GM18858 (cell line): ENCODE data around the gene SLC17A4.

Source experiments
- ATAC-seq: cut with Tn5 transposase; IDR thresholded peaks from one replicate; pipeline ENCODE4 v1.9.1; 2021; ENCODE audit not compliant: unreplicated experiment

SLC17A4 gene, protein sequence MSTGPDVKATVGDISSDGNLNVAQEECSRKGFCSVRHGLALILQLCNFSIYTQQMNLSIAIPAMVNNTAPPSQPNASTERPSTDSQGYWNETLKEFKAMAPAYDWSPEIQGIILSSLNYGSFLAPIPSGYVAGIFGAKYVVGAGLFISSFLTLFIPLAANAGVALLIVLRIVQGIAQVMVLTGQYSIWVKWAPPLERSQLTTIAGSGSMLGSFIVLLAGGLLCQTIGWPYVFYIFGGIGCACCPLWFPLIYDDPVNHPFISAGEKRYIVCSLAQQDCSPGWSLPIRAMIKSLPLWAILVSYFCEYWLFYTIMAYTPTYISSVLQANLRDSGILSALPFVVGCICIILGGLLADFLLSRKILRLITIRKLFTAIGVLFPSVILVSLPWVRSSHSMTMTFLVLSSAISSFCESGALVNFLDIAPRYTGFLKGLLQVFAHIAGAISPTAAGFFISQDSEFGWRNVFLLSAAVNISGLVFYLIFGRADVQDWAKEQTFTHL

DNA sequence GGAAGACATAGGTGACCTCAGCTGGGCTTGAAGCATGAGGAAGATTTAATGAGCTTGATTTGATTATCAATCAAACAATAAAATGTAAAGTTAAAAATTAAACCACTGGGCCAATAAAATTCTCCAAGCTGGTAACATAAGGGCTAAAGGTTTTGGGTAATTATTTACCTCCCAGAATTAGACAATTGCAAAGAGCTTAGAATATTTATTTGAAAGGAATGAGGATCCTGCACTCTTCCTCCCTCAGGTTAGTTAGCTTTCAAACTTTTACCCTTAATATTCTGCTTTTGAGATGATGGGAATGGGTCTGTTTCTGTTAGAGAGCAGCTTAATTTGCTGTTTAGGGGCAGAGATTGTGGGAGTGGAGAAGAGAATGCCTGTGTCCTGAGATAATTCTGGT lies at the start of gene SLC17A4:
Gene SLC17A4, plus strand, starts transcription at position 208 of the 400 bp plus-strand sequence. CDS start 7,221 bp downstream, outside the sequence.
- ATAC-seq = no peak

DNA sequence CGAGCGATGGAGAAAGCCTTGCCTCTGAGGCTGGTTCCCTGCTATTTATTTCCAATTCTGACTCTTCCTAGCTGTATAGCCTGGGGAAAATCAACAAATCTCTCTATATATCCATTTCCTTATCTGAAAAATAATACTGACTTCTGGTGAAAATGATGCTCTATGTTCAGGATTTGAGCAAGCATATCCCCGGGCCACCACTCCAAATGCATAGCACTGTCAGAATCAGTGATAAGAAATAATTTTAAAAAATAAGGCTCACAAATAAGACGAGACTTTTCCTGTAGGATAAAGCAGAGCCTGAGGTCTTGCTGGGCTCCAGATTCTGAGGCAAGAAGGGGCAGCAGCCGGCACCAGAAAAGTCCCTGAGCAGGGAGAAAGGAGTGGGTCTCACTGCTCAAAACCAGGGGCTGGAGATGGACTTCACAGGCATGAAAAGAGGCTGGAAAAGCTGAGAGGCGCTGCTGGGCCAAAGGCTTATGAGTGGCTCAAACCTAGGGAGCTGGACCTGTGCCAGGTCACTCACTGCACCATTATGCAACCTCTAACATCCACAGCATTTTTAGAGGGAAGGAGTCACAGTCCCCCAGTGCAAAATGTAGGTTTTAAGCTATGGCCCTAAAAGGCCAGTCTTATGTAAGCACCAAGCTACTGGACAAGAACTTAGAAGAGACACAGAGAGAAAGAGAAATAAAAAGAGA lies 48.1 kb upstream of the SLC17A4 start:
- ATAC-seq = no peak

DNA sequence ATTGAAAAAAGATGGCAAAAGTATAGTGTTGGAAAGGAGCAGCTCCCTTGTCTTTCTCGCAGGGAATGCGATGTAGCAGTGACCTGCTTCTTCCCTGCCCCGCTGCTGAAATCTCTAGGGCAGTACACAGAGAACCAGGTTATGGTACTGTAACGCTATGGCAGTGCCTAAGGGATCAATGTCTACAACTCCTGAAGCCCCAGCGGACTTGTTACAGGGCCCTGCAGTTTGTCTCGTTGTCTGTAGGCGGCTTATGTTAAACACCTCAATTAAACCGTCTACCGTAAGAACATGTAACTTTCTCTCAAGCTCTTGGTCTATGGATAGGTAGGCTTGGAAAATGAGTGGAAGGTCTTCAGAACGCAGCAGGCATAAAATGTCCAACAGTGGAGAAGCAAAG lies 44.8 kb upstream of the SLC17A4 start:
- ATAC-seq = no peak

DNA sequence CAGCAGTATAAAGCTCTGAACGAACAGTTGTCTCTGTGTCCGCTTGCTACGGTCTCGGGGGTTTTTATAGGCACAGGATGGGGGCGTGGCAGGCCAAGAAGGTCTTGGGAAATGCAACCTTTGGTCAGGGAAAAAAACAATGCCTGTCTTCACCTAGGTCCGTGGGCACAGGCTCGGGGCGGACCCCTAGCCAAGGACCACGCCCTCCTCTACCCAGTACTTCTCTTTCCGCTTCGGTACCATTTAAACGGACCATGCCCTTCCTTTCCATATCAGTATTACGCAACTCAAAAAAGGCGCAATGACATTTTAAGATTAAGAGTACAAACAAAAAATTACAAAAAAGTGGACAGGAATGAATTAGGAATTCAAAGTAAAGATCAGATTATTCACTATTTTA lies 44.3 kb upstream of the SLC17A4 start:
- ATAC-seq = no peak

DNA sequence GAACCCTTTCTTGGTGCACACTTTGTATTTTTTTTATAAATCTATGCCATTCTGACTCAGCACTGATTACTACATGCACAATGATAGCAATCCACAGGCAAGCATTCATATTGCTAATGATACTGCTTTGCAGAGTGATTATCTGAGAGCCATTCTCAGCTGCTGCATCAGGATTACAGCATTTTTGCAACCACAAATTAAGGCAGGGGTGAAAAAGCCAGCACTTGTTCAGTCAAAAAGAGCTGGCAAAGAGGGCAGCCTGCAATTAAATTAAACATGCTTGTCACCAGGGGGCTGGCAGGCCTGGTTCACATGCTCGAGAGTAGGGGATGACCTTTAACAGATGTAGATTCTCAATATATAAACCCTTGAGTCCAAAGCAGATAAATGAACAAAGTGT lies 40.7 kb upstream of the SLC17A4 start:
- no peak for ATAC-seq

DNA sequence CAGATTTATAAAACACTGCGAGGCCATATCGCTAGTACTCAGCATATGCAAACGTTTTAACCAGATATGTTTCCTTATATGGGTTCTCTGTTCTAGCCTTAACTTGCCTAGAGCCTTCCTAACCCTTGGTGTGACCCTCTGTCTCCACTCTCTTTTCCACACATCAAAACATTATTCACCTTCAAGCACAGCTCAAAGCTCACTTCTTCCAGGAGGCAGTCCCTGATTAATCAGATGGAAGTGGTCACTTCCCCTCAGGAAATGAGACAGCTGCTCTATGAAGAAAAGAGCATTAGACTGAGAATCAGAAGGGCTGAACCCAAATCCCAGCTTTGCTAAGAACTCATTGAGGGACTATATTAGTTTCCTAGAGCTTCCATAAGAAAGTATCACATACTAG lies 39.8 kb upstream of the SLC17A4 start:
- ATAC-seq = no peak

DNA sequence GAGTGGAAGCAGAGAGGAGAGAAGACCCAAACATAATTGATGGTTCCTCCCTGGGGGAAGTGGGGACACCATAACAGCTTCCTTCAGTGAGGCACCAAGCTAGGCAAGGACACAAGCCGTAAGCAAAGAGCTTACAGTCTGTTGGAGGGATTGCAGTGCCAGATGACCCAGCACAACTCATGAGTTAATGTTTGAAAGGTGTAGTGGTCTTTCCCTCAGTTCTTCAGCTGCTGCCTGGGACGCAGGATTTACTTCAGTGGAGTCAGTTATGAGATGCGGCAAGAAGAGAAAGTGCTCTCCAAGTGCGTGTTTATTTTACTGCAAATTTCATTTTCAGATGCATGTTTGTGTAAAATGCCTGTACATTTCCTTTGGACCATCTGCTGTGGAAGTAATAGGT lies 38.7 kb upstream of the SLC17A4 start:
- no peak for ATAC-seq

DNA sequence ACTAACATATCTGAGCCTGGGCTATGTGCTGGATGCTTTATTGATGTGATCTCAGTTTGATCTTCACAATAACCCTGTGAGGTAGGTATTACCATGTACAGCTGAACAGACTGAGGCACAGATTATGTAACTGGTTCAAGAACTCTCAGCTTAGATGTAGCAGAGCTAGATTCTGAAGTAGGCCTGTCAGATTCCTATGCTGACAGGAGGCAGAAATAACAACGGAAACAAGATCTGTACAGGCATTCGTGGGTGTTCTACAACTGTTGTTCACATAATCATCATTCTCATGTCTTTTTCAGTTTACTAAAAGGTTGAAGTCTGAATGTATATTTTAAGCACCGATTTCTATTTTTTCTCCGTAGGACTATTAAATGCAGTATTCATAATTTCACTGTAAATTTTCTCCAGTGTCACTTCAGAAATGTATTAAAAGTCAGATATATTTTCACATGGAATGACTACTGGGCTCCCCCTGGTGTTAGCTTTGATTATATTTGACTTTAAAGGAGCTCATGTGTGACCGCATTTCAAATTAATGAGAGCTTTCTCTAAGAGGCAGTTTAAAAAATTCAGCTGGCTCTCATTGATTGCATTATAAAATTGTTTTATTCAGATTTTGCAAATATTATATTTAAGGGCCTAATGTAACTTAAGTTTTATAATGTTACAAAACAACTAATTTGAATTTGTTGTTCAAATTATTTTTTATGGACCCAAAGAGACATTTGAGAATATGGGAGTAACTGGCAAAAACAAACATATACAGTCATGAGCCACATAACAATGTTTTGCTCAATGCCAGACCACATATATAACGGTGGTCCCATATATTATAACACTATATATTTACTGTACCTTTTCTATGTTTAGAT lies 36.4 kb upstream of the SLC17A4 start:
- ATAC-seq = no peak

DNA sequence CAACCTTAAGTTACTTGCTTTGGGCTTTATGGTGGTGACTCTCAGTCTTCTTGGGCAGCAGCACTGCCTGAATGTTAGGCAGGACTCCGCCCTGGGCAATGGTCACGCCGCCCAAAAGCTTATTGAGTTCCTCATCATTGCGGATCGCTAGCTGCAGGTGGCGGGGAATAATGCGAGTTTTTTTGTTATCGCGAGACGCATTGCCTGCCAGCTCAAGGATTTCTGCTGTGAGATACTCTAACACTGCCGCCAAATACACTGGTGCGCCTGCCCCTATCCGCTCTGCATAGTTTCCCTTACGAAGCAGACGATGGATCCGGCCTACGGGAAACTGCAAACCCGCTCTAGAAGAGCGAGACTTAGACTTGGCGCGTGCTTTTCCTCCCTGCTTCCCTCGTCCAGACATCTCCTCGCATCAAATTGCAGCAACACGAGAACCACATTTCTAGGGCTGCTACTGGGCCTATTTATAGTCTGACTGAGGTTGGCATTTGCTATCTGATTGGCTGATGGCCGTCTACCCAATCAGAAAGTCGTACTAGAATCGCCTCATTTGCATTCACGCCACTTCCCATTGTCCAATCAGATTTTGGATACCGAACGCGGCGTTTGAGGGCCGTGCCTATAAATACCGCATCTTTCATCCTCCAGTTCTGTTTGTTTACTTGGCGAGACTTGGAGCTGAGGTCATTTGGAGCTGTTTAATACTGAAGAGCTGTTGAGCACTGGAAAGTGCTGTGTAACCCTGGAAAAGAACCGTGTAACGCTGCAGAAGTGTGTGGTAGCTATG lies 28.2 kb upstream of the SLC17A4 start:
- ATAC-seq = no peak

DNA sequence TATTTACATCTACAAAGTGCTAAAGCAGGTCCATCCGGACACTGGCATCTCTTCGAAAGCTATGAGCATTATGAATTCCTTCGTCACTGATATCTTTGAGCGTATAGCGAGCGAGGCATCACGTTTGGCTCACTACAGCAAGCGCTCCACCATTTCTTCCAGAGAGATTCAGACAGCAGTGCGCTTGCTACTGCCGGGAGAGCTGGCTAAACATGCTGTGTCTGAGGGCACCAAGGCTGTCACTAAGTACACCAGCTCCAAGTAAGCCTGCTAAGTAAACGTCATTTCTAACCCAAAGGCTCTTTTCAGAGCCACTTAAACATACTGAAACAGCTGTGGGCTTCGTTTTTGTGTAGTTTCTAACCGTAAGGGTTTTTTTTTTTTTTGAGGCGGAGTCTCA lies 27.5 kb upstream of the SLC17A4 start:
- no peak for ATAC-seq

DNA sequence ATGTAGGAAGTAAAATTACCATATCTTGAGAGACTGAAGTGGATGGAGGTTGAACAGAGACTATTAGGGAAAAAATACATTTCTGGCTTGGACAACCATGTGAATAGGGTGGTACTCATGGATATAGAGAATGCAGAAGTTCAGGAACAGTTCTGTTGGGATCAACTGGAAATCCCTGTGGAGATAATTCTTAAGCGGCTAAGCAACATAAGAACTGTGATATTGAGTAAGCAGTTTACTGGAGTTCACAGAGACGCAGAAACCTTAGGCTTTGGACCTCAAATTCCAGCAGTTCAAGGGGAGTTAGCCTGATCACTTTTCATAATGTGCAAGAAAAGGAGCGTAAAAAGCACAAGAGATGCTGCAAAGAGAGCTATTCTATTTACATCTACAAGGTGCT lies 23.6 kb upstream of the SLC17A4 start:
- ATAC-seq = no peak

DNA sequence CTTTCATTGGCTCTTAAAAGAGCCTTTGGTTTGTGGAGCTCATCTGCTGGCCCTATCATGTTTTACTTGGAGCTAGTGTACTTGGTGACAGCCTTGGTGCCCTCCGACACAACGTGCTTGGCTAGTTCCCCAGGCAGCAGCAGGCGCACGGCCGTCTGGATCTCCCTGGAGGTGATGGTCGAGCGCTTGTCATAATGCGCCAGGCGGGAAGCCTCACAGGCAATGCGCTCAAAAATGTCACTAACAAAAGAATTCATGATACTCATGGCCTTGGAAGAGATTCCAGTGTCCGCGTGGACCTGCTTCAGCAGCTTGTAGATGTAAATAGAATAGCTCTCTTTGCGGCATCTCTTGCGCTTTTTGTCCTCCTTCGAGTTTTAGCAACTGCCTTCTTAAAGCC lies 22.8 kb upstream of the SLC17A4 start:
- ATAC-seq = no peak

DNA sequence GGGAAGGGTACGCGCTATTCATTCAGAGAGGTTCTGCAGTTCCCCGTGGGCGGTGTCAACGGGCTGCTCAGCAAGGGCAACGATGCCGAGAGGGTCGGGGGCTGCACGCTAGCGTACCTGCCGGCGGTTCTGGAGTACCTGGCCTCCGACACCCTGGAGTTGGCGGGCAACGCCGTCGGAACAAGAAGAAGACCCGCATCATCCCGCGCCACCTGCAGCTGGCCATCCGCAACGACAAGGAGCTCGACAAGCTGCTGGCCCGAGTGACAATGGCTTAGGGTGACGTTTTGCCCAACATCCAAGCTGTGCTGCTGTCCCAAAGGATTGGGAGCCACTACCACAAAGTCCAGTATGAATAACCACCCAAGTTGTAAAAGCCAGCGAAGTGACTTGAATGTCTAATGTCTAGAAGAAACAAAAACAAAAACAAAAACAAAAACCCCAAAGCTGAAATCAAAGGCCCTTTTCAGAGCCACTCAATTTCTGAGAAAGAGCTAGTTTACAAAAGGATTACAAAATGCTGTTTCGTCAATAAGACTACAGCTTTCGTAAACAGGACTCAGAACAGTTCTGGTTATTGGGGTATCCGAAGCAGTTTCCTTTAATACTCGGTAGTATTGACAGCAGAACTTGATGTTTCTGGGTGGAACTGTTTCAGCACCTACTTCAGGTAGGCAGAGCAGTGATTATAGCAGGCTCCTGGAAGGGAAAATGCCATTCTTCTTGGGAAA lies 21.9 kb upstream of the SLC17A4 start:
- no peak for ATAC-seq

DNA sequence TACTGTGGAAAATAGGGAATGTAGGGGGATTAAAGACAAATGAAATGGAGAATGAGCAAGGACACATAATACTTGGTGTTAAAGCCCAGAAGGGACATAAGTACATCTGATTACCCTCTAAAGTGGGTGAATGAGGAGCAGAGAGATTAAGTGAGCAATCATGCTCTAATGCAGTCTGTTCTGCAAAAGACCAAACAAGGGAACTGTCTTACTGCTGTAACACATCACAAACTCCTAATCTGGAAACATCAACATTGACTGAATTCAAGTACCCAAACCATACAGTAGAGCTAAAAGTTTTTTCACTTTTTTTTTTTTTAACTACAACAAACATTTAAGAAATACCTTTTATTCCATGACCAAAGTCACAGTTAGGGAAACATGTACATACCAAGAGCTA lies 19.3 kb upstream of the SLC17A4 start:
- no peak for ATAC-seq

DNA sequence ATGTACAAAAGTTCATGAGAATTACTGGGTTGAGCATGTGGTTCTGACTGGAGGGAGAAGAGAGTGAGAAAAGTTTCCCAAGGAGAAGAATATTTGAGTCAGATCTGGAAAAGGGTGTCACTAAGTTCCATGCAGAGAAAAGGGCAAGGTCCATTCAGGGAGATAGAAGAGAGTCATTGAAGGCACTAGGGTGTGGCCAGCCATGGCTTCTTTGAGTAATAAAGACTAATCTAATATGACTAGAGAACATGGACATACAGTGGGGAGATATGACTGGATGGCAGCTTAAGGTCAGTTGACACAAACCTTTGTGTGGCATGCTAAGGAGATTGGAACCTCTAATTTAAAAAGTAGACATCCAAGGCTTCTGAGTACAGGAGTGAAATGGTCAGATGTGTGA lies 10.7 kb upstream of the SLC17A4 start:
- no peak for ATAC-seq

DNA sequence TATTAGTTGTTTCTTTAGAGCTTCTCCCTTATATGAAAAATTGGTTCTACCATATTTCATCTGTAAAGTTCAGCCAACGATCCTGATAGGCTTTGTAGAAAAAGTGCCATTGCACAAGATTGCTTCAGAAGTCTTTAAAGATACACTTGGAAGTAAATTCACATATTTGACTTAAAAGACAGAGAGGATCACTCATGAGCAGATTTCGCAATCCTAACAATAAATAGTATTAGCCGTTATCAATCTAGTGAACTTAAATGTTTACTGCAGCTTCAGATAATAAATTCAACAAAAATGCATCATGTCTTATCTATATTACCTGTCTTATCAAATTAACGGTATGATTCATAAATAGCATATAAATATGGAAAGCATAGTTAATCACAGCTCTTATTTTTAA lies 8.7 kb upstream of the SLC17A4 start:
- ATAC-seq = no peak

DNA sequence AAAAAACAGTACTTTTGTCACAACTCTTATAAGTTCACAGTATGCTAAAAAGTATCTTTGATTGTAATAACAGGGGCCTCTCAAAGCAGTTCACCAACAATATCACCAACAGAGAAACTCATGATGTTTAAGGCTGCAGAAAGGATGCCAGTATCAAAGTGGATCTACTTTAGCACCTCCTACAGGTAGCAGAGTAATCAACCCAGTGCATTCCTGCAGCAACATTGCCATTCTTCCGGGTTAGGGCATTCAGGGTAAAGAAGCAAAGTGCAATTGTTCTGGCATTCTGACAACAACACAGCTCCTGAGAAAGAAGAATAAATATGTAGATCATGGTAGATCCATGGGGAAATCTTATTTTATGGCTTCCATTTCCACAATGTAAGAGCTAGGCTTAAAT lies 7.6 kb upstream of the SLC17A4 start:
- ATAC-seq = no peak

DNA sequence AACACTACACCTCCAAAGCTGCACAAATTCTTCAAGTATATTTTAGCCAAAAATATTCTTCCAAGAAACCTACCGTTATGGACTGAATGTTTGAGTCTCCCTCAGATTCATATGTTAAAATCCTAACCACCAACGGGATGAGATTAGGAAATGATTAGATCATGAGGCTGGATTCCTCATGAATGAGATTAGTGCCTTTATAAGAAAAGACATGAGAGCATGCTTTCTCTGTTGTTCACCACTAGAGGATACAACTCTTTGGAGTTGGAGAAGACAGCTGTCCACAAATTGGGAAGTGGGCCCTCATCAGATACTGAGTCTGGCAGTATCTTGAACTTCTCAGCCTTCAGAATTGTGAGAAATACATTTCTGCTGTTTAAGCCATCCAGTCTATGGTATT lies 7.1 kb upstream of the SLC17A4 start:
- ATAC-seq = no peak

DNA sequence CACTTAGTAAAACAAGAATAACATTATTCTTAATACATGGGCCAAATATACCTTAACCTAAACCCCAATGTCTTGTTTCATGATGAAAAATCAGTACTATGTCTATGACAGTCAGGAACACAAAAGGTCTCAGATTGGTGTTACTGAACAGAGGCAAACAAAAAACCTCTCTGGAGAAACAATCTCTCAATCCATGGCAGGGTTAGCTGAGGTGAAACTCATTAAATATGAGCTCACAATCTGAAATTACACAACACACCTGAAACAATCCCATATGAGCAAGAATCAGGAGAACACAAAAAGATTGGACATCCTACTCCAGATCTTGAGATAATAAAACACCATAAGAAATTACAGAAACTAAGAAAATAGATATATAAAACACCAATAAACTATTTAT lies 6.5 kb upstream of the SLC17A4 start:
- no peak for ATAC-seq
